ENCODE data around the gene RHBDF1.
"Not testable (repeated sequence)": the region's sequence is repeated elsewhere in the genome, so short reads cannot be mapped to it uniquely, and the experiment has no call there.

RHBDF1 gene

DNA sequence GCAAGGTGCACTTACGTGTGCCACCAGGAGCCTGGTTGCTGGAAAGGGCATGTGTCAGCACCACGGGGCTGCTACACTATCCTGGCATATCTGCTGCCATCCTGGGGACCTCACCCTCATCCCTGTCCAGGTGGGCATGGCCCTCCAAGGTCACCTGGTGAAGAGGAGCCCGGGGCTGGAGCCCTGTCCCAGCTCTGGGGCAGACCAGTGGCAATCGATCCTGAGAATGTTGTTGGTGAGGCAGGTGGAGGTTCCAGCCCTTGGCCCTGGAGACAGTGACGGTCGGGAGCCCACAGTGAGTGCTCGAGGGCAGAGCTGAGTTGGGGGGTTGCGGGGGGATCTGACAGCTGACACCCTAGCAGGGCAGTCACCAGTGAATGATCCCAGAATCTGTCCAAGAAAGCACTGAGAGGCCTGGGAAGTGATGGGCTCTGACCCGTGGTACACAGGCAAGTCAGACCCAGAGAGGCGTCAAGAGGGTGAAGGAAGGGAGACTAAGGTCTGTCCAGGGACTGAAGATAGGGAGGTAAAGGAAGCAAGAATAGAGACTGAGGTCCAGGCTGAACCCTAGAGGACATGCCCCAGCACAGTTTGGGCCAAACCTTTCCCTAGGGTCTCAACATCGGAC lies 36.6 kb downstream of the RHBDF1 start:
- no peak for DNase-seq (ENCODE audit: low spot score)

DNA sequence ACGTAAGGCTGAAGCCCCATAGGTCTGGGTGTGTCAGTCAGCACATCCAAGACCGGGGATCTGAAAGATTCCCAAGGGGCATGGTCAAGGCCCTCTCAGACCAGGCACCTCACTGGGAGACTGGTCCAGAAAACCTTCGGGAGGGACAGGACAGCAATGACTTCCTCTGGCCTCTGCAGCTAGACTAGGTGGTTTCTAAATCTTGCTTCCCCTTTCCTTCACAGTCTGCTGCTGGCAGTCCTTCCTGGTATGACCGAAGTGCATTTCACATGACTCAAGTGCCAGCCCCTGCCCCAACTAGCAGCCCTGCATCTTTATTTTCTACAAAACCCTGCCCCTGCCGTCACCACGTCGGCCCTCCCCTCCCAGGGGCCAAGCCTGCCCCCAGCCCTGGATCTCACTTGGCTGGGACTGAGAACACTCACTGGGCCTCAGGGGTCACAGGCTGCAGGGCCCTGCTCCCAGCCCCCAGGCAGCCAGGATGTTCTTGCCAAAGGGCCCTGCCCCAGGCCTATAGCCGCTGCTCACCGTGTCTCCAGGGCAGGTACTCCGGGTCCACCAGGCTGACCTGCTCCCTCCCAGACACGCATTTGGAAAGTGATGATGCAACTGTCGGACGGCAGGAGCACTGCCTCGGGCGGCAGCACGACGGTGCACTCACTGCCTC lies 37.3 kb downstream of the RHBDF1 start:
- DNase-seq (ENCODE audit: low spot score): peak; percentile 30

DNA sequence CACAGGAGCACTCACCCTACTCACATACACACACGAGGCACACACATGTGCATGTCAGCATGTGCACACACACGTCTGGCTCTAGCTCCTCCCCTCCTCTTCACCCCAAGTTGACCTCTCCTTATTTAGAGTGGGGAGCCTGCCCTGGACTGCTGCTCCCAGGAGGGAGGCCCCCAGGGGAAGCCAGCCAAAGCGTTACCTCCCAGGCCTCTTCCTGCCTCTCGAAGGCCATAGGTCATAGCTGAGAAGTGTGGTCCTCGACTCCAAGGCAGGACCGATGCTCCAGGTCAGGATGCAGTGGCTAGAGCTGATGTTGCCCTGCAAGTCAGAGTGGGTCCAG lies 37.8 kb downstream of the RHBDF1 start:
- DNase-seq (ENCODE audit: low spot score): no peak

DNA sequence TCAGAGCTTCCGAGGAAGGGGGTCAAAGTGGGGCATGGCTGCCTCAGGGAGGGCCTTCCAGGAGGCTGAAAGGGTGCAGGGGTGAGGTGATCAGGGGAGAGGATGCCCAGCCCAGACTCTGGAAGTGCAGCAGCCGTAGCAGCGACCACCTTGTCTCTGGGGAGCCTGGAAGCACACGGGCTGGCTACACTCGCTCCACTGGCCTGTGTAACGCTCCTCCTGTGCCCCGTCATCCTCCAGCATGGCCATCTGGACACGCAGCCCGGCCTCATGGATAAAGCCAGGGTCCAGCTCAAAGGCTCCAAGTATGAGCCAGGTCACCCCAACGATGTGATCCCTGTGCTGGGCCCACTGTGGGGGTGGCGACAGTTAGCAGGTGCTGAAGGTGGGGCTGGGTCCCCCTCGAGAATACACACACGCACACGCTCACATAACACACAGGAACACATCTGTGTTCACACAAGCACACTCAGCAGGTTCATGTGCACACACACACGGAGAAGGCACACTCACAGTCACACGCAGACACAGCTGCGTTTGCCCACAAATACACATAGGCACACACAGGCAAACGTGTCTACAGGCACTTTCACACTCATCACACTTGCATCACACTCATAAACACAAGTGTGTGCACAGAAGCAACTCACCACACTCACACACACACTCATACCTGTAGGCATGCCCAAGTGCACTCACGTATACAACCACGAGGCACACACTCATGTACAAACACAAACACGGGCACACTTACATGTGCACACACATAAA lies 38.4 kb downstream of the RHBDF1 start:
- DNase-seq (ENCODE audit: low spot score): no peak

DNA sequence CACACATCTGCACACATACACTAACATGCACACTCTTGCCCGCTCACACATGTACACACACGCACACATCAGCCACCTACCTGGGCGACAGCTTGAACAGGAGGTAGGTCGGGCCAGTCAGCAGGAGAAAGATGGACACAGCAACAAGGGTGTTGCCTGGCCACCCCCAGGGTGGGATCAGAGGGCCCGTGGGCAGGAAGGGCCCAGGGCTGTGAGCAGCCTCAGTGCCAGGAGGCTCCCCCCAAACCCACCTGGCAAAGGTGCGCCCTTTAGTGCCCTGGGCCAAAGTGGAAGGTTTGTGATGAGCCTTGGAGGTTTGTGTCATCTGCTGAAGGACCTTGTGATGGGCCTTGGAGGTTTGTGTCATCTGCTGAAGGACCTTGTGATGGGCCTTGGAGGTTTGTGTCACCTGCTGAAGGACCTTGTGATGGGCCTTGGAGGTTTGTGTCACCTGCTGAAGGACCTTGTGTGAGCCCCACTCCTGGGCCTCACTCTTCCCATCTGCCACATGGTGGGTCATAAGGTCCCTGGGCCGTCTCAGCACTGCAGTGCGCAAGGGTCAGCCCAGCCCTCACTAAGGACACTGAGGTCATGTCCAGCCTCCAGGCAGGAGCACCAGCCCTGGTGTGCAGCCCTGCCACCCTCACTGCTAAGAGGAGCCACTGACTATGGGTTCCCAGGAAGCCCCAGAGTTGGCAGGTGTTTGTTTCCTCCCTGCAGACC lies 39.1 kb downstream of the RHBDF1 start:
- DNase-seq (ENCODE audit: low spot score): not testable (repeated sequence)

DNA sequence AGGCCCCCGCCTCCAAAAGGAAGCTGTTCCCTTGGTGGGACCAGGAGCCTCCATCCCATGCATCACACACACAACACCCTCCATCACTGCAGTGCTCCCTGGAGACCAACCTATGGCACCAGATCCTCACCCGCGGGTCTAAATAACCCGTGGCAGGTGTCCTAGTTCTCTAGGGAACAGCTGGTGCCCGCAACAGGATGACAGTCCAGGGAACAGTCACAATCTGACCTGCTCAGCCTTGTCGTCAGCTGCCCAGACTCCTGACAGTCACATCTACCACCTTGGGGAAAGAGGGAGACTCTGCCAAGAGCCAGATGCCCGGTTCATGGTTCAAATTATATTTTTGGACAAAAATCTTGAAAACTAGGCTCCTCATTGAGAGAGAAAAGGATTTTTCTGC lies 41.8 kb downstream of the RHBDF1 start:
- not testable (repeated sequence) for DNase-seq (ENCODE audit: low spot score)

DNA sequence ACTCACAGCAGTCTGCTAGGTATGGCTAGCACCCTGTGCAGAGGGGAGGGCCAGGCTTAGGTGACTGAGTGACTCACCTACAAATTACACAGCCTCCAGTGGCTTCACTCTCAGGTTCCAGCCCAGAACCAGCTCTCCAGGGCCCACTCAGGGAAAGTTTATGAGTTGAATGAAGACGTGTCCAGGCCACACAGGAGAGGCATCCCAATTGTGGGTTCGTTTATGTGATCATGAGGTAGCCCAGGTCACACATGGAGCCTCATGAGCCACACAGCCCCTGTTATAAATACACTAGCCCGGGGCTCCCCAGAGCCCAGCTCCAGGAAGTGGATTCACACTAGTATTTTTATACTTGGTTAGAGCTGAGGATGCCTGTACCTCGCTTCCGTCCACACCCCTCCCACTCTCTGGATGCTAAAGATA lies 46.5 kb downstream of the RHBDF1 start:
- DNase-seq (ENCODE audit: low spot score): not testable (repeated sequence)

DNA sequence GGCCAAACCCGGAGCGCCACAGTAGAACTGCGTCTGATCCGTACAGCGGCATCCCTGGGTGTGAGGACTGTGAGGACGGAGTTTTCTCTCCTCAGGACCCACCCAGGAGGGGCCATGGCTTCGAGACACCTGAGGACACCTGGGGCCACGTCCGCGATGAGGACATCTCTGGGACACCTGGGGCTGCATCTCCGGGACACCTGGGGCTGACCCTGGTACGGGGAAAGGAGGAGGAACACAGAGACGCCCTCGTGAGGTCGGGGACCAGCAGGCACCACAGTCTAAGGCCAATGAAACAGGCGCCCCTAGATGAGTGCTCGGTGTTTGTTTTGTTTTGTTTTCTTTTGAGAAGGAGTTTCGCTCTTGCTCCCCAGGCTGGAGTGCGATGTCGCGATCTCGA lies 48.3 kb downstream of the RHBDF1 start:
- DNase-seq (ENCODE audit: low spot score): not testable (repeated sequence)

DNA sequence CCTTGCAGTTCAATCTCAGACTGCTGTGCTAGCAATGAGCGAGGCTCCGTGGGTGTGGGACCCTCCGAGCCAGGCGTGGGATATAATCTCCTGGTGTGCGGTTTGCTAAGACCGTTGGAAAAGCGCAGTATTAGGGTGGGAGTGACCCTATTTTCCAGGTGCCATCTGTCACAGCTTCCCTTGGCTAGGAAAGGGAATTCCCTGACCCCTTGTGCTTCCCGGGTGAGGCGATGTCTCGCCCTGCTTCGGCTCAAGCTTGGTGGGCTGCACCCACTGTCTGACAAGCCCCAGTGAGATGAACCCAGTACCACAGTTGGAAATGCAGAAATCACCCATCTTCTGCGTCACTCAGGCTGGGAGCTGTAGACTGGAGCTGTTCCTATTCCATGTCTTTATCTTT lies 51.5 kb downstream of the RHBDF1 start:
- DNase-seq (ENCODE audit: low spot score): not testable (repeated sequence)

DNA sequence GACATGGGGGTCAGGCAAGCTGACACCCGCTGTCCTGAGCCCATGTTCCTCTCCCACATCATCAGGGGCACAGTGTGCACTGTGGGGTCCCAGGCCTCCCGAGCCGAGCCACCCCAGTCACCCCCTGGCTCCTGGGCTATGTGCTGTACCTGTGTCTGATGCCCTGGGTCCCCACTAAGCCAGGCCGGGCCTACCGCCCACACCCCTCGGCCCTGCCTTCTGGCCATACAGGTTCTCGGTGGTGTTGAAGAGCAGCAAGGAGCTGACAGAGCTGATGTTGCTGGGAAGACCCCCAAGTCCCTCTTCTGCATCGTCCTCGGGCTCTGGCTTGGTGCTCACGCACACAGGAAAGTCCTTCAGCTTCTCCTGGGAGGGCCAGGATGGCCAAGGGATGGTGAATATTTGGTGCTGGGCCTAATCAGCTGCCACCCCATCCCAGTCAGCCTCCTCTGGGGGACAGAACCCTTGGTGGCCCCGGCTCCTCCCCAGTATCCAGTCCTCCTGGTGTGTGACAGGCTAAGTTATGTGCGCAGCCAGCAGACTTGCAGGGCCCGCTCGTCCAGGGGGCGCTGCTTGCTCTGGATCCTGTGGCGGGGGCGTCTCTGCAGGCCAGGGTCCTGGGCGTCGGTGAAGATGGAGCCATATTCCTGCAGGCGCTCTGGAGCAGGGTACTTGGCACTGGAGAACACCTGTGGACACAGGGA lies 55.2 kb downstream of the RHBDF1 start:
- not testable (repeated sequence) for DNase-seq (ENCODE audit: low spot score)

DNA sequence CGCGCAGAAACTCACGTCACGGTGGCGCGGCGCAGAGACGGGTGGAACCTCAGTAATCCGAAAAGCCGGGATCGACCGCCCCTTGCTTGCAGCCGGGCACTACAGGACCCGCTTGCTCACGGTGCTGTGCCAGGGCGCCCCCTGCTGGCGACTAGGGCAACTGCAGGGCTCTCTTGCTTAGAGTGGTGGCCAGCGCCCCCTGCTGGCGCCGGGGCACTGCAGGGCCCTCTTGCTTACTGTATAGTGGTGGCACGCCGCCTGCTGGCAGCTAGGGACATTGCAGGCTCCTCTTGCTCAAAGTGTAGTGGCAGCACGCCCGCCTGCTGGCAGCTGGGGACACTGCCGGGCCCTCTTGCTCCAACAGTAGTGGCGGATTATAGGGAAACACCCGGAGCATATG lies 61.7 kb downstream of the RHBDF1 start:
- DNase-seq (ENCODE audit: low spot score): not testable (repeated sequence)

DNA sequence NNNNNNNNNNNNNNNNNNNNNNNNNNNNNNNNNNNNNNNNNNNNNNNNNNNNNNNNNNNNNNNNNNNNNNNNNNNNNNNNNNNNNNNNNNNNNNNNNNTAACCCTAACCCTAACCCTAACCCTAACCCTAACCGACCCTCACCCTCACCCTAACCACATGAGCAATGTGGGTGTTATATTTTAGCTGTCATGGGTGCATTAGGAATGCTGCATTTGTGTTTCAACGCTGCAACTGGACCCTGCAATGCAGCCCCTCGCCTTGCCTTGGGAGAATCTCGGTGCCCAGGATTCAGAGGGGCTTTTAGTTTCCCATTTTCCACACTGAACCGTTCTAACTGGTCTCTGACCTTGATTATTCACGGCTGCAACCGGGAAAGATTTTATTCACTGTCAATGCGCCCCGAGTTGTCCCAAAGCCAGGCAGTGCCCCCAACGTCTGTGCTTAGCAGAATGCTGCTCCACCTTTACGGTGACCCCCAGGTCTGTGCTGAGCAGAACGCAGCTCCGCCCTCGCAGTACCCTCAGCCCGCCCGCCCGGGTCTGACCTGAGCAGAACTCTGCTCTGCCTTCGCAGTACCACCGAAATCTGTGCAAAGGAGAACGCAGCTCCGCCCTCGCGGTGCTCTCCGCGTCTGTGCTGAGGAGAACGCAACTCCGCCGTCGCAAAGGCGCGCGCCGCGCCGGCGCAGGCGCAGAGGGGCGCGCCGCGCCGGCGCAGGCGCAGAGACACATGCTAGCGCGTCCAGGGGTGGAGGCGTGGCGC lies 62.3 kb downstream of the RHBDF1 start:
- DNase-seq (ENCODE audit: low spot score): no peak
